Measurements from ENCODE around the gene LOXL1. TPM values are rescaled to one million over a fixed set of nuclear protein-coding genes. Genes with fewer than 3 reads are reported as not detected.

LOXL1 gene
- polyA plus RNA-seq, 1 of the 3 experiments (the other 2 are of a cell fraction), result 50.3 TPM

DNA sequence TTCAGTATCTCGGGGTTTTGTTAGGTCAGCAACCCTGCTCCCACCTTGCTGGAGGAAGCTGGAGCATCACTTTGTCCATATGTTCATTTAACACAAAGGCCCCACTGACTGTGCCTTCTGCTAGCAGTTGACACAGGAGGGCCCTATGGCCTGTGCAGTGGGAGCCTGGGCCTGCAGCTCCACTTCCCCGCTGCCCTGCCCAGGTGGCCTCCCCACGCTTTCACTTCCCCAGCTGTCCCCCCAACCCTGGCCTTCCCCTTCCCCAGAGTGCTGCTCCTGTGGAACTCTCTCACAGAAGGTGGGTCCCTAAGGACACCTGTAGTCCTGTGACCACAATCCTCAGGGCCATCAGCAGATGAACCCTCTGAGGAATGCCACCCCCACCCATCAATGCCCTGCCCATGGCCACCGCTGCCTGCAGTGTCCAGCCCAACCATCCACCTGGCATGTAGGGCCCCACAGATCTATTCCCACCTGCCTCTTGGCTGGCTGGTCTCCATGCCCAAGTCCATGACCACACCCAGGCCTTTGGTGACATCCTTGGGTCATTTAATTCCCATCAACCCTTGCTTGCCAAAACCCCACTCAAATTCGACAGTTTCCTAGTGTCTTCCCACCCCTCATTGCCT lies 39.4 kb upstream of the LOXL1 start:
- no peaks in the 10 kb centered on the region for H3K79me2 ChIP-seq (ENCODE audit: insufficient read depth)
- no peaks in the 10 kb centered on the region for H3K36me3 ChIP-seq (replicated peaks in 1 of 2; ENCODE audit: control insufficient read depth in 1 of 2, insufficient read depth in 2 of 2, low read length in 1 of 2)
- H3K27ac ChIP-seq (ENCODE audit: low read depth in 2 of 2, low read length in 1 of 2), result no peak overlapping the region
- H3K9me3 ChIP-seq, result no peaks in the 10 kb centered on the region
- no peaks in the 10 kb centered on the region for H3K9me2 ChIP-seq
- no peaks in the 10 kb centered on the region for H4K20me1 ChIP-seq (ENCODE audit: insufficient read depth)
- ChIA-PET POLR2A (no interaction called here), CTCF (interaction anchor here (1.0 to 3.8 kb wide), 4 partner anchors 10 to 22 kb away, joined by 8 to 33 read pairs (median 11); partner anchors contain the start of gene TBC1D21)
- H3K4me2 ChIP-seq, result no peak overlapping the region
- H3K27me3 ChIP-seq (ENCODE audit: insufficient read depth), result peaks cover 8% of the 10 kb centered on the region; the same call in 1 of the 2 replicates
- DNase-seq, result no peak
- no peaks in the 10 kb centered on the region for H3F3A ChIP-seq (replicated peaks; ENCODE audit: insufficient read depth)
- H3K4me3 ChIP-seq (ENCODE audit: low read depth in 2 of 2, low read length in 1 of 2), result no peak overlapping the region
- WGBS (ENCODE audit: low lambda C conversion rate), result 60% methylated on average over 5 of the region's 5 CpGs
- no peak for TF ChIP-seq NFIC (IDR thresholded peaks at IDR 0.05; ENCODE audit: borderline replicate concordance)
- no peak for TF ChIP-seq FOXJ3 (CRISPR knock-in tag; IDR thresholded peaks at IDR 0.05)
- TF ChIP-seq TAF1 (IDR thresholded peaks at IDR 0.05; ENCODE audit: borderline replicate concordance, low read depth, low read length), result no peak
- no peak for TF ChIP-seq CHD2 (IDR thresholded peaks at IDR 0.05; ENCODE audit: low read length, partially characterized antibody)
- TF ChIP-seq JUND (IDR thresholded peaks at IDR 0.05), result no peak
- TF ChIP-seq NRF1 (IDR thresholded peaks at IDR 0.05; ENCODE audit: low read depth, low read length), result no peak
- no peak for TF ChIP-seq TEAD4 (IDR thresholded peaks at IDR 0.05; ENCODE audit: borderline replicate concordance, insufficient read depth)
- TF ChIP-seq USF2 (IDR thresholded peaks at IDR 0.05; ENCODE audit: borderline replicate concordance, low read depth, low read length), result no peak
- TF ChIP-seq GABPA (IDR thresholded peaks at IDR 0.05; ENCODE audit: low read depth), result no peak
- TF ChIP-seq, protein P1, sequence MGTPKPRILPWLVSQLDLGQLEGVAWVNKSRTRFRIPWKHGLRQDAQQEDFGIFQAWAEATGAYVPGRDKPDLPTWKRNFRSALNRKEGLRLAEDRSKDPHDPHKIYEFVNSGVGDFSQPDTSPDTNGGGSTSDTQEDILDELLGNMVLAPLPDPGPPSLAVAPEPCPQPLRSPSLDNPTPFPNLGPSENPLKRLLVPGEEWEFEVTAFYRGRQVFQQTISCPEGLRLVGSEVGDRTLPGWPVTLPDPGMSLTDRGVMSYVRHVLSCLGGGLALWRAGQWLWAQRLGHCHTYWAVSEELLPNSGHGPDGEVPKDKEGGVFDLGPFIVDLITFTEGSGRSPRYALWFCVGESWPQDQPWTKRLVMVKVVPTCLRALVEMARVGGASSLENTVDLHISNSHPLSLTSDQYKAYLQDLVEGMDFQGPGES (IDR thresholded peaks at IDR 0.05; ENCODE audit: low read depth, low read length), result no peak
- no peak for TF ChIP-seq EZH2phosphoT487 (IDR thresholded peaks at IDR 0.05; ENCODE audit: borderline replicate concordance, low read depth)
- no peak for TF ChIP-seq MXI1 (IDR thresholded peaks at IDR 0.05; ENCODE audit: low read depth, low read length)
- TF ChIP-seq FOSL2 (IDR thresholded peaks at IDR 0.05; ENCODE audit: borderline replicate concordance, low read depth), result no peak
- TF ChIP-seq, protein P2, sequence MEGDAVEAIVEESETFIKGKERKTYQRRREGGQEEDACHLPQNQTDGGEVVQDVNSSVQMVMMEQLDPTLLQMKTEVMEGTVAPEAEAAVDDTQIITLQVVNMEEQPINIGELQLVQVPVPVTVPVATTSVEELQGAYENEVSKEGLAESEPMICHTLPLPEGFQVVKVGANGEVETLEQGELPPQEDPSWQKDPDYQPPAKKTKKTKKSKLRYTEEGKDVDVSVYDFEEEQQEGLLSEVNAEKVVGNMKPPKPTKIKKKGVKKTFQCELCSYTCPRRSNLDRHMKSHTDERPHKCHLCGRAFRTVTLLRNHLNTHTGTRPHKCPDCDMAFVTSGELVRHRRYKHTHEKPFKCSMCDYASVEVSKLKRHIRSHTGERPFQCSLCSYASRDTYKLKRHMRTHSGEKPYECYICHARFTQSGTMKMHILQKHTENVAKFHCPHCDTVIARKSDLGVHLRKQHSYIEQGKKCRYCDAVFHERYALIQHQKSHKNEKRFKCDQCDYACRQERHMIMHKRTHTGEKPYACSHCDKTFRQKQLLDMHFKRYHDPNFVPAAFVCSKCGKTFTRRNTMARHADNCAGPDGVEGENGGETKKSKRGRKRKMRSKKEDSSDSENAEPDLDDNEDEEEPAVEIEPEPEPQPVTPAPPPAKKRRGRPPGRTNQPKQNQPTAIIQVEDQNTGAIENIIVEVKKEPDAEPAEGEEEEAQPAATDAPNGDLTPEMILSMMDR (IDR thresholded peaks at IDR 0.05), result no peak
- TF ChIP-seq RFX5 (IDR thresholded peaks at IDR 0.05; ENCODE audit: low read length), result no peak
- no peak for TF ChIP-seq TCF12 (IDR thresholded peaks at IDR 0.05)
- TF ChIP-seq RXRA (IDR thresholded peaks at IDR 0.05; ENCODE audit: borderline replicate concordance, low read depth), result no peak
- no peak for TF ChIP-seq SIN3A (IDR thresholded peaks at IDR 0.05; ENCODE audit: borderline replicate concordance, low read depth, low read length)
- TF ChIP-seq EP300 (IDR thresholded peaks at IDR 0.05; ENCODE audit: borderline replicate concordance in 1 of 2, low read depth in 1 of 2, low read length in 1 of 2), result no peak
- peaks cover 0 to 12% of the 10 kb centered on the region in 2 experiments; a peak in 1 of 4 replicates for H3K4me1 ChIP-seq (ENCODE audit: control insufficient read depth in 1 of 2, insufficient read depth in 2 of 2, low read depth in 1 of 2, low read length in 1 of 2)
- H2AFZ ChIP-seq (ENCODE audit: low read depth), result no peak overlapping the region
- H3K9ac ChIP-seq, result no peak overlapping the region
